Stimulated activated CD4-positive, alpha-beta T cell treated with anti-CD3 and anti-CD28 coated beads, Interleukin-4, amount 100 ng/mL, for 48 hours (primary cell): Measurements from ENCODE around the gene REC114.
"Not testable (repeated sequence)": the region's sequence is repeated elsewhere in the genome, so short reads cannot be mapped to it uniquely, and the experiment has no call there.

Experiments used
- DNase-seq, 2 donors: peaks; one replicate each; pipeline ENCODE4 v3.0.0-alpha.2; 2020; ENCODE audit warnings: low read depth in 2 of 2

REC114 gene

GRCh38 chr15:73527598-73527997 is 84.6 kb downstream of the REC114 start:
- DNase-seq, result no peak

- DNase-seq, result no peak
These were observed 87.7 kb downstream of the REC114 start for GRCh38 chr15:73530649-73531048.

- no peak for DNase-seq
These were observed 95.2 kb downstream of the REC114 start for GRCh38 chr15:73538123-73538522.

- DNase-seq, result no peak
These were observed 95.7 kb downstream of the REC114 start for GRCh38 chr15:73538563-73539211.

GRCh38 chr15:73539212-73540128 is 96.5 kb downstream of the REC114 start:
- DNase-seq, result no peak

GRCh38 chr15:73540161-73540560 is 97.2 kb downstream of the REC114 start:
- DNase-seq, result no peak

- DNase-seq, result no peak
These were observed 98.5 kb downstream of the REC114 start for GRCh38 chr15:73541479-73541878.

- DNase-seq, result not testable (repeated sequence)
These were observed 106.0 kb downstream of the REC114 start for GRCh38 chr15:73548925-73549324.

GRCh38 chr15:73550190-73550589 is 107.2 kb downstream of the REC114 start:
- DNase-seq, result no peak

GRCh38 chr15:73555080-73555479 is 112.1 kb downstream of the REC114 start:
- no peak for DNase-seq

GRCh38 chr15:73558529-73558928 is 115.6 kb downstream of the REC114 start:
- no peak for DNase-seq

- no peak for DNase-seq
These were observed 117.6 kb downstream of the REC114 start for GRCh38 chr15:73560501-73561117.

- no peak for DNase-seq
These were observed 121.3 kb downstream of the REC114 start for GRCh38 chr15:73564255-73564654.

GRCh38 chr15:73567020-73567419 is 124.1 kb downstream of the REC114 start:
- DNase-seq, result no peak

GRCh38 chr15:73568564-73569280 is 125.8 kb downstream of the REC114 start:
- DNase-seq, result no peak

- DNase-seq, result no peak
These were observed 126.4 kb downstream of the REC114 start for GRCh38 chr15:73569361-73569760.

- DNase-seq, result no peak
These were observed 127.5 kb downstream of the REC114 start for GRCh38 chr15:73570355-73571032.

GRCh38 chr15:73571346-73571745 is 128.4 kb downstream of the REC114 start:
- no peak for DNase-seq

- DNase-seq, result no peak
These were observed 129.3 kb downstream of the REC114 start for GRCh38 chr15:73572296-73572695.

- DNase-seq, result no peak
These were observed 130.1 kb downstream of the REC114 start for GRCh38 chr15:73573037-73573436.

- DNase-seq, result no peak
These were observed 130.6 kb downstream of the REC114 start for GRCh38 chr15:73573572-73573971.
